A204.1 (cell line): Measurements from ENCODE around the gene PIM1.
"Not testable (repeated sequence)": the region's sequence is repeated elsewhere in the genome, so short reads cannot be mapped to it uniquely, and the experiment has no call there.

ENCODE experiments used
- FAIRE-seq: peaks from 2 replicates; lab custom pipeline; 2012; peaks lifted over from hg19 to GRCh38; lab: Jason Lieb, UNC

Gene PIM1

GRCh38 chr6:37190159-37190535 lies 20.2 kb downstream of the PIM1 start:
- FAIRE-seq: no peak

GRCh38 chr6:37192666-37193065 lies 22.7 kb downstream of the PIM1 start:
- FAIRE-seq: no peak

GRCh38 chr6:37194886-37195285 lies 24.9 kb downstream of the PIM1 start:
- FAIRE-seq: not testable (repeated sequence)

- not testable (repeated sequence) for FAIRE-seq
These were observed 26.5 kb downstream of the PIM1 start for GRCh38 chr6:37196451-37196850.

GRCh38 chr6:37200085-37200484 lies 30.1 kb downstream of the PIM1 start:
- FAIRE-seq: no peak

- FAIRE-seq: no peak
These were observed 31.8 kb downstream of the PIM1 start for GRCh38 chr6:37201726-37202125.

GRCh38 chr6:37202788-37203491 lies 33.0 kb downstream of the PIM1 start:
- FAIRE-seq: no peak

- no peak for FAIRE-seq
These were observed 34.2 kb downstream of the PIM1 start for GRCh38 chr6:37204014-37204751.

- no peak for FAIRE-seq
These were observed 35.4 kb downstream of the PIM1 start for GRCh38 chr6:37205175-37205996.

GRCh38 chr6:37205997-37206340 lies 36.0 kb downstream of the PIM1 start:
- FAIRE-seq: no peak

- no peak for FAIRE-seq
These were observed 36.7 kb downstream of the PIM1 start for GRCh38 chr6:37206622-37207021.

- no peak for FAIRE-seq
These were observed 38.0 kb downstream of the PIM1 start for GRCh38 chr6:37207903-37208456.

- no peak for FAIRE-seq
These were observed 38.8 kb downstream of the PIM1 start for GRCh38 chr6:37208793-37209192.

GRCh38 chr6:37209461-37210205 lies 39.7 kb downstream of the PIM1 start:
- no peak for FAIRE-seq

- FAIRE-seq: peak; percentile 72
These were observed 40.5 kb downstream of the PIM1 start for GRCh38 chr6:37210313-37210968.

- no peak for FAIRE-seq
These were observed 42.3 kb downstream of the PIM1 start for GRCh38 chr6:37212268-37212667.

- FAIRE-seq: no peak
These were observed 48.1 kb downstream of the PIM1 start for GRCh38 chr6:37218061-37218460.

- no peak for FAIRE-seq
These were observed 48.6 kb downstream of the PIM1 start for GRCh38 chr6:37218511-37218910.

GRCh38 chr6:37221585-37222124 lies 51.7 kb downstream of the PIM1 start:
- no peak for FAIRE-seq

- FAIRE-seq: no peak
These were observed 52.4 kb downstream of the PIM1 start for GRCh38 chr6:37222125-37222967.
